NCI-H1105 treated with DMSO at 0.1 percent for 48 hours (cell line): ENCODE results near the gene ARHGAP33.

ENCODE experiments used
- DNase-seq: peaks from one replicate; lab custom pipeline; 2025; lab: John Stamatoyannopoulos, UW

ARHGAP33 gene

GRCh38 chr19:35777086-35777841, 1.9 kb downstream of the ARHGAP33 start:
- no peak for DNase-seq

- DNase-seq = no peak
Measured at GRCh38 chr19:35777961-35778360, 2.6 kb downstream of the ARHGAP33 start.

- no peak for DNase-seq
Measured at GRCh38 chr19:35779033-35779432, 3.7 kb downstream of the ARHGAP33 start.

DNA sequence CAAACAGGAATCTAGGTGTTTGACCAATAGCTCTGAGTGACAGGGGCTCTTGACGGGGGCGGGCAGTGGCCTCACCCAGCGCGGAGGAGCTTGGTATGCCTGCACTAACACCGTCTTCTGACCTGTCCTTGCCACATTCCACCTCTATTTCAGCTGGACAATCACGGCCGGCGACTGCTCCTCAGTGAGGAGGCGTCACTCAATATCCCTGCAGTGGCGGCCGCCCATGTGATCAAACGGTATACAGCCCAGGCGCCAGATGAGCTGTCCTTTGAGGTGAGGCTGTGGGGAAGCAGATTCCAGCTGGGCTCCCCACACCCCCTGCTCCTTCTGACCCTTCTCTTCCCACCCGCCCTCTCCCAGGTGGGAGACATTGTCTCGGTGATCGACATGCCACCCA, 4.7 kb downstream of the ARHGAP33 start:
- DNase-seq = no peak

GRCh38 chr19:35780717-35781116, 5.4 kb downstream of the ARHGAP33 start:
- DNase-seq = no peak

- DNase-seq = no peak
Measured at GRCh38 chr19:35781650-35782049, 6.3 kb downstream of the ARHGAP33 start.

GRCh38 chr19:35782589-35782988, 7.2 kb downstream of the ARHGAP33 start:
- DNase-seq = no peak

GRCh38 chr19:35783469-35784434, 8.4 kb downstream of the ARHGAP33 start:
- DNase-seq = no peak

DNA sequence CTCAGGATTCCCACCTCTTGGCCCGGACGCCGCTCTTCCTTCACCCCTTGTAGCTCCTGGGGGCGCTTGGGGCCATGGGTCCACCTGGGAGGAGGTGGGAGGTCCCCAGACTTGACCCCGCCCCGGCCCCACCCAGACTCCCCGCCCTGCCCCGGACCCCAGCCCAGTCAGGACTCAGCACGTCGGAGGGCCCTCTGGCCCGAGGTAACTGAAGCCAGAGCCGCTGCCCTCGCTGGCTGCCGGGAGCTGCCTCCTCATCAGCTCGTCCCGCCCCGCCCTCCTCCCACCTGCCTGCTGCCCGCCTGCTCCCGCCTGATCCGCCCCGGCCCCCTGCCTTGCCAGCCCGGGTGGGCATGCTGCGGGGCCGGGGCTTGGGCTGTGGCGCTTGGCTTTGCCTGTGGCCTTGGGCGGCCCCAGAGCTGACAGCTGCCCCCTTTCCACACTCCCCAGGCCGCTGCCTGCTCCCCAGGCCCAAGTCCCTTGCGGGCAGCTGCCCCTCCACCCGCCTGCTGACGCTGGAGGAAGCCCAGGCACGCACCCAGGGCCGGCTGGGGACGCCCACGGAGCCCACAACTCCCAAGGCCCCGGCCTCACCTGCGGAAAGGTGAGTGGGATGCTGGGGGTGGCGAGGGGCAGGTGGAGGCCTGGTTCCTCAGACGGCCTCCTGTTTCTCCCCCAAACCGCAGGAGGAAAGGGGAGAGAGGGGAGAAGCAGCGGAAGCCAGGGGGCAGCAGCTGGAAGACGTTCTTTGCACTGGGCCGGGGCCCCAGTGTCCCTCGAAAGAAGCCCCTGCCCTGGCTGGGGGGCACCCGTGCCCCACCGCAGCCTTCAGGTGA, 9.4 kb downstream of the ARHGAP33 start:
- no peak for DNase-seq

DNA sequence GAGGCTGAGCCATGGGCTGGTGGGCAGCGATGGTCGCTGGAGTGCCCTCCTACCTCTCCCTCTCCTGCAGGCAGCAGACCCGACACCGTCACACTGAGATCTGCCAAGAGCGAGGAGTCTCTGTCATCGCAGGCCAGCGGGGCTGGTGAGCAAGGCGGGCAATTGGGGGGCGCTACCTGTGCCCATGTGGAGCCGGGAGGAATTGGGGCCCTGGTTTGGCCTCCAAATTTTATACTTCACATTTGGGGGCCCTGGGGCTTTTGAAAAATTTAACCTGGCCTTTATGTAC, 9.9 kb downstream of the ARHGAP33 start:
- DNase-seq = no peak

DNA sequence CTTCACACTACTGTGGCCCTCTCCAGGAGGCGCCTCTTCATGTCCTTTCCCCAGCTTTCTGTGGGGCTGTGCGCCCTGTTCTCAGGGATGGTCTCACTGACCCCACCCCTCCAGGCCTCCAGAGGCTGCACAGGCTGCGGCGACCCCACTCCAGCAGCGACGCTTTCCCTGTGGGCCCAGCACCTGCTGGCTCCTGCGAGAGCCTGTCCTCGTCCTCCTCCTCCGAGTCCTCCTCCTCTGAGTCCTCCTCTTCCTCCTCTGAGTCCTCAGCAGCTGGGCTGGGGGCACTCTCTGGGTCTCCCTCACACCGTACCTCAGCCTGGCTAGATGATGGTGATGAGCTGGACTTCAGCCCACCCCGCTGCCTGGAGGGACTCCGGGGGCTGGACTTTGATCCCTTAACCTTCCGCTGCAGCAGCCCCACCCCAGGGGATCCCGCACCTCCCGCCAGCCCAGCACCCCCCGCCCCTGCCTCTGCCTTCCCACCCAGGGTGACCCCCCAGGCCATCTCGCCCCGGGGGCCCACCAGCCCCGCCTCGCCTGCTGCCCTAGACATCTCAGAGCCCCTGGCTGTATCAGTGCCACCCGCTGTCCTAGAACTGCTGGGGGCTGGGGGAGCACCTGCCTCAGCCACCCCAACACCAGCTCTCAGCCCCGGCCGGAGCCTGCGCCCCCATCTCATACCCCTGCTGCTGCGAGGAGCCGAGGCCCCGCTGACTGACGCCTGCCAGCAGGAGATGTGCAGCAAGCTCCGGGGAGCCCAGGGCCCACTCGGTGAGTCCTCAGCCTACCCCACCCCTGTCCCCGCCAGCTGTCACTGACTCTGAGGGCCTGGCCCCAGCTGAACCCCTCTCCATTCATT, 11.2 kb downstream of the ARHGAP33 start:
- DNase-seq = no peak

GRCh38 chr19:35787227-35787799, 11.9 kb downstream of the ARHGAP33 start:
- DNase-seq = no peak

- no peak for DNase-seq
Measured at GRCh38 chr19:35788205-35788960, 13.0 kb downstream of the ARHGAP33 start.

GRCh38 chr19:35789195-35789977, 14.0 kb downstream of the ARHGAP33 start:
- DNase-seq = no peak

DNA sequence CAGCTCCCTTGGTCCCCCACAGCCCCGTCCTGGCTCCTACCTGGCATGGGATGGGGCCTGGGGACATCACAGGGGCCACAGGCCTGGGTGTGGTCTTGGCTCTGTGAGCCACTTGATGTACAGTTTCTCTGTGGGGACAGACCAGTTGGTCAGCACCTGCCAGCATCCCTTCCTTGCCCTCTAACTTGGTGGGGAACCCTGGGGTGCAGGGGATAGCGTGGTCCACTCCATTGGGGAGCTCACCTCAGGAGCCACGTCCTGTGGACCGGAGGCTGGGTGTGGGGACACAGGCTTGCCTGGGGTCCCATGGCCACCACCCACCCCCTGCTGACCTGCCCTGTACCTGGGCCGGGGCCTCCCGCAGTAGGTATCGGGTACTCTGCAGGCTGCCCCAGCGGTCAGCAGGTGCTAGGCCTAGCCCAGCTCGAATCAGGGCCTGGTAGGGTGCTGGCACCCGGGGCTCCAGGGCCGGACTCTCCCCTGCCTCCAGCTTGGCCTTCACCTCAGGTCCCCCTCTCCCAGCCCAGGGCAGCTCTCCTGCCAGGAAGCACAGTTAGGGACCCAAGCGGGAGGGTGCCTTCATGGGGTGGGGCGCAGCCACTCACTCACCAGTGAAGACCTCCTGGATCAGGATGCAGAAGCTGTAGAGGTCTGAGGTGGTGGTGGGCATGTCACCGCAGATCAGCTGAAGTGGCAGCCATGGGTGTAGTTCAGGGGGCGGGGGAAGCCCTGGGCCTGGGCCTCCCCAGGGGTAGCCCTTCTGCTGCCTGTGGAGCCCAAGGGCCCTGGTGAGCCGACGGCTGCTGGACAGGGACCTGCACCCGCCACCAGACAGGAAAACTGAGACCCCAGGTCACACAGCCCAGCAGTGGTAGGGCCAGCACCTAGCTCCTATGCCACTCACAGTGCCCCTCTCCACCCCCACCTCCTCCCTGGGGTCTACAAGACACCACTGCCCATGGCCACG, 14.9 kb downstream of the ARHGAP33 start:
- no peak for DNase-seq

DNA sequence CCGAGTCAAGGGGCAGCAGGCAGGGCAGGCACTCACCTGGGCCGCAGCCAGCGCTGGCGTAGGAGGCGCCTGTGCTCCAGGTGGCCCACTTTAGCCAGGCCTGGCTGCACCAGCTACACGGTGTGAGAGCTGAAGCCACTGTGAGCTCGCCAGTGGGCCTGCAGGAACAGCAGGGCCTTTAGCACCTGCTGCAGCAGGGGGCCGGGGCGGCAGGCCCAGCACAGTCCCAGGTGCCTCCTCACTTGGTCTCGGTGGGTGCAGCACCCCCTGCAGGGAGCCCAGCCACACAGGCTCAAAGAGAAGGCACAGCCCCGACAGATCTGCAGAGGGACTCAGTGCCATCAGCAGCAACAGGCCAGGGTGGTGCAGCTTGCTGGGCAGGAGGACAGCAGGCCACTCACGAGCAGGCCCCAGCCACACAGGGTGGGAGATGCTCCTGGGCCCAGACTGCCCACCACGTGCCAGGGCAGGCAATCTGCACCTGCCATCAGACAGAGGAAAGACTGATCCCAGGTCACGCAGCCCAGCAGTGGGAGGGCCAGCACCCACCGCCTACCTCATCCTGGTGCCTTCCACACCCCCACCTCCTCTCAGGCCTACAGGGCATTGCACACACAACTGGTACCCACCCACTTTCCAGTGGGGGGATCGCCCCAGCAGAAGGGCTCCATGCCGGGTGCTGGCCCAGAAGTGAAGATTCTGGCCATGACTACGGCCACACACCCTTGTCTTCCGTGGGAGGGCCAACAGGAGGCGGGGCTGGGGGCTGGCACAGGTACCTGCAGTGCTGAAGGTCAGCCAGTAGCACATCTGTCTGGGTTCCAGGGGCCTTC, 15.8 kb downstream of the ARHGAP33 start:
- DNase-seq = no peak

DNA sequence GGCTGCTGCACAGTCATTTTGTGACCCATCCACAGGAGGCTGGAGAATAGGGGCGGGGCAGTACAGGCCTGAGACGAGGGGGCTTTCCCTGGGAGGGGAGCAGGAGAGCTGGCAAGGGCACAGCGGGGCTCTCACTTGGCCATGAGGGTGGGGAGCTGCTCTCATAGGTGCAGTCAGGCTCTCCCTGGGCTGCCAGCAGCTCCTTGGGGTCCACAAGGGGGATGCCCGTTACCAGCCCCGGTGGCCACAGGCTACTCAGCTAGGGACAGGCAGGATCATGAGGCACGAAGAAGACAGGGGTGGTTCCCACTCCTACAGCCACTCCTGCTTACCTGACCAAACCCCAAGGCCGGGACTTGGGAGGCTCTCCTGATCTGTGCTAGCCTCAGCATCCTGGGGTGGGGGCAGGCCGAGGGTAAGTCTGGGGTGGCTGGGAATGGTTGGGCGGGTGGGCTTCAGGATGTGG, 16.5 kb downstream of the ARHGAP33 start:
- no peak for DNase-seq
